K562 (cell line): ENCODE measurements around the gene DPH5. TPM values are rescaled to one million over a fixed set of nuclear protein-coding genes. Genes with fewer than 3 reads are reported as not detected.

Experiments
- ATAC-seq: fragments of 200-7000 bp; cut with Tn5 transposase; 3 replicates; pipeline ENCODE4 v1.9.1; 2020; ENCODE audit warnings: moderate library complexity
- BruUV-seq: library from RNA; stranded (reverse); fragments of 400-500 nt; replicated peaks from 2 replicates; lab custom pipeline; 2021; lab: Mats Ljungman, UMichigan
- CTCF ChIA-PET: fragments of 300-600 bp; formaldehyde crosslinking; extraction: SDS; loops from one replicate; lab custom pipeline; 2021; ENCODE audit warnings: low intra/inter-chr PET ratio; lab: Yijun Ruan, JAX
- POLR2A ChIA-PET: fragments of 300-600, 350-650 bp; sonication (Branson Sonifier 250); formaldehyde crosslinking; extraction: SDS; loops from one replicate; lab custom pipeline; 2021; ENCODE audit warnings: antibody characterized with exemption, inconsistent platforms; lab: Yijun Ruan, JAX
- DNase-seq, 4 experiments: peaks; one replicate each; pipeline versions ENCODE4 v3.0.0 to v3.0.0-alpha.2; 2011 to 2018; ENCODE audit warnings: low spot score in 3 of 4, mixed read lengths in 3 of 4; ENCODE audit errors: extremely low read depth in 1 of 4
- FAIRE-seq: peaks from 2 replicates; lab custom pipeline; 2011; peaks lifted over from hg19 to GRCh38; lab: Jason Lieb, UNC
- H2AFZ ChIP-seq: 2 replicates; pipeline ENCODE4 v1.6.0; 2011; ENCODE audit warnings: low read depth, low read length, control low read depth, inconsistent platforms
- H3K27ac ChIP-seq: fragments of 200-600 bp; 3 replicates; pipeline ENCODE4 v1.8.0; 2011; ENCODE audit warnings: low read depth, mild to moderate bottlenecking, control low read depth, inconsistent platforms, low read length, moderate library complexity, mixed read lengths; ENCODE audit errors: extremely low read depth
- H3K27me3 ChIP-seq, 2 experiments: fragments of 300-600 bp in 1 of 2; 2 replicates in 1 of 2; 3 replicates in 1 of 2; pipeline versions ENCODE4 v1.6.0 to v1.8.0; 2011; ENCODE audit warnings: inconsistent platforms in 2 of 2, low read length in 2 of 2, mild to moderate bottlenecking in 1 of 2, mixed read lengths in 1 of 2, moderate library complexity in 1 of 2; ENCODE audit not compliant: control insufficient read depth in 2 of 2, insufficient read depth in 2 of 2
- H3K36me3 ChIP-seq: fragments of 300-600 bp; 3 replicates; pipeline ENCODE4 v1.8.0; 2011; ENCODE audit warnings: mild to moderate bottlenecking, low read length, inconsistent platforms; ENCODE audit not compliant: control insufficient read depth, insufficient read depth
- H3K4me1 ChIP-seq, 2 experiments: fragments of 200-600 bp in 1 of 2; replicated peaks in 1 of 2; 2 replicates in 1 of 2; 3 replicates in 1 of 2; pipeline versions ENCODE4 v1.5.1 to v1.8.0; 2011; ENCODE audit warnings: inconsistent platforms in 2 of 2, low read length in 2 of 2, mild to moderate bottlenecking in 1 of 2, mixed read lengths in 1 of 2, moderate library complexity in 1 of 2; ENCODE audit not compliant: control insufficient read depth in 2 of 2, insufficient read depth in 2 of 2
- H3K4me2 ChIP-seq: 2 replicates; pipeline ENCODE4 v1.6.1; 2011; ENCODE audit warnings: low read length, control low read depth, inconsistent platforms, mixed read lengths; ENCODE audit not compliant: insufficient read depth
- H3K4me3 ChIP-seq: fragments of 200-600 bp; sonication (generic), shearing (Covaris generic); 2 replicates; pipeline ENCODE4 v1.5.1; 2016; ENCODE audit warnings: control low read depth, inconsistent platforms
- H3K79me2 ChIP-seq: fragments of 200-600 bp; 3 replicates; pipeline ENCODE4 v1.8.0; 2011; ENCODE audit warnings: low read length, inconsistent platforms; ENCODE audit not compliant: control insufficient read depth, insufficient read depth
- H3K9ac ChIP-seq, 2 experiments: 2 replicates each; pipeline versions ENCODE4 v1.6.0 to v1.6.1; 2011; ENCODE audit warnings: low read depth in 2 of 2, low read length in 2 of 2, control low read depth in 1 of 2, inconsistent platforms in 1 of 2, mild to moderate bottlenecking in 1 of 2, mixed read lengths in 1 of 2; ENCODE audit not compliant: insufficient read depth in 1 of 2
- H3K9me1 ChIP-seq: one replicate; pipeline ENCODE4 v1.6.0; 2011; ENCODE audit warnings: inconsistent platforms, mild to moderate bottlenecking, low read length, moderate library complexity; ENCODE audit not compliant: control insufficient read depth, insufficient read depth
- H3K9me3 ChIP-seq: replicated peaks from 2 replicates; pipeline ENCODE4 v1.5.1; 2011; ENCODE audit warnings: low read depth, low read length, inconsistent platforms; ENCODE audit not compliant: control insufficient read depth, insufficient read depth
- H4K20me1 ChIP-seq: replicated peaks from 2 replicates; pipeline ENCODE4 v1.6.1; 2011; ENCODE audit warnings: low read length, inconsistent platforms, mixed read lengths; ENCODE audit not compliant: control insufficient read depth, insufficient read depth
- ARNT ChIP-seq, 2 experiments: fragments of 450-650 bp; IDR thresholded peaks; 2 replicates each; pipeline ENCODE4 v1.6.1; 2016; ENCODE audit warnings: mild to moderate bottlenecking in 1 of 2
- FOXK2 ChIP-seq, 2 experiments: fragments of 450-650 bp; IDR thresholded peaks in 1 of 2; conservative IDR thresholded peaks in 1 of 2; 2 replicates each; pipeline ENCODE4 v1.6.1; 2016; ENCODE audit warnings: low read depth in 2 of 2, mild to moderate bottlenecking in 1 of 2
- ID3 ChIP-seq, 2 experiments: fragments of 250-450 bp in 1 of 2; fragments of 450-650 bp in 1 of 2; sonication (Bioruptor Pico) in 1 of 2; IDR thresholded peaks; 2 replicates each; pipeline versions ENCODE4 v1.6.1 to v1.8.0; 2016 to 2021; ENCODE audit warnings: mild to moderate bottlenecking in 2 of 2, moderate library complexity in 2 of 2, missing compliant biosample characterization in 1 of 2, missing genetic modification characterization in 1 of 2
- MECOM ChIP-seq: fragments of 250-450 bp; sonication (Bioruptor Pico); IDR thresholded peaks from 2 replicates; pipeline ENCODE4 v1.8.0; 2022; ENCODE audit warnings: inconsistent platforms
- NR0B1 ChIP-seq: fragments of 450-650 bp; IDR thresholded peaks from one replicate; pipeline ENCODE4 v1.6.1; 2018; ENCODE audit warnings: mild to moderate bottlenecking, moderate library complexity; ENCODE audit not compliant: partially characterized antibody
- PRPF4 ChIP-seq: fragments of 200-400 bp; formaldehyde crosslinking; IDR thresholded peaks from one replicate; pipeline ENCODE4 v1.6.1; 2017; ENCODE audit warnings: low read length, low read depth, mild to moderate bottlenecking; ENCODE audit not compliant: insufficient read depth, poor library complexity, severe bottlenecking
- RUNX1 ChIP-seq: sonication (generic); IDR thresholded peaks from 2 replicates; pipeline ENCODE4 v1.6.1; 2016; ENCODE audit warnings: antibody characterized with exemption, low read depth
- SETDB1 ChIP-seq: IDR thresholded peaks from one replicate; pipeline ENCODE4 v1.6.1; 2012; ENCODE audit warnings: low read length, control low read depth, inconsistent platforms
- TCF15 ChIP-seq: fragments of 250-450 bp; sonication (Bioruptor Pico); IDR thresholded peaks from 2 replicates; pipeline ENCODE4 v1.8.0; 2022; ENCODE audit warnings: moderate library complexity, mild to moderate bottlenecking, inconsistent platforms
- ZNF133 ChIP-seq: fragments of 250-450 bp; sonication (Bioruptor Pico); IDR thresholded peaks from 2 replicates; pipeline ENCODE4 v1.4.0; 2020; ENCODE audit warnings: mild to moderate bottlenecking
- ZNF282 ChIP-seq: sonication (generic); formaldehyde crosslinking; IDR thresholded peaks from 2 replicates; pipeline ENCODE4 v1.8.1; 2023; ENCODE audit warnings: missing genetic modification reagents
- ZNF589 ChIP-seq: fragments of 200-800 bp; sonication (Bioruptor generic); IDR thresholded peaks from 2 replicates; pipeline ENCODE4 v1.6.1; 2016; ENCODE audit warnings: low read depth, missing genetic modification characterization, missing compliant biosample characterization
- ZNF77 ChIP-seq: fragments of 250-450 bp; sonication (Bioruptor Pico); IDR thresholded peaks from 2 replicates; pipeline ENCODE4 v1.5.0; 2020
- WGBS: fragments of 100-300 bp; shearing (Covaris generic); methylation state at CpG from one replicate; pipeline ENCODE4 v1.1.6; 2016; ENCODE audit warnings: low coverage, mixed read lengths; ENCODE audit not compliant: insufficient coverage; ENCODE audit errors: missing lambda C conversion rate; 5-methylcytosine and 5-hydroxymethylcytosine counted together
- in situ Hi-C: fragments of 300-500 bp; cut with MboI; formaldehyde crosslinking; loops from 4 replicates; pipeline ENCODE4 v1.15.0; 2018; ENCODE audit warnings: inconsistent platforms, mixed read lengths
- intact Hi-C: fragments of 100-400 bp; cut with micrococcal nuclease; formaldehyde crosslinking; loops from 2 replicates; pipeline ENCODE4 v1.14.2; 2022
- polyA plus RNA-seq, 8 experiments: library from polyadenylated mRNA; depleted of rRNA in 4 of 8; stranded (reverse) in 5 of 8; unstranded in 3 of 8; fragments of >200 nt; fragmentation: Nextera tagmentation in 2 of 8; fragmentation: Illumina TruSeq in 1 of 8; extraction: Ambion mirVana in 2 of 8; extraction: Trizol in 1 of 8; gene quantifications; 2 replicates each; pipeline versions ENCODE4 v1.2.1 to v1.2.3, GENCODE V29; 2011 to 2014; ENCODE audit warnings: inconsistent platforms in 1 of 8, missing spikeins in 1 of 8
- total RNA-seq, 7 experiments: library from RNA; depleted of rRNA in 6 of 7; stranded (reverse); fragments of >200 nt in 6 of 7; fragmentation: Illumina TruSeq in 2 of 7; extraction: Trizol in 2 of 7; gene quantifications; 2 replicates each; pipeline versions ENCODE4 v1.2.1 to v1.2.3, GENCODE V29; 2011 to 2021; ENCODE audit warnings: low replicate concordance in 1 of 7
- TF ChIP-seq, protein P1 (sequence below): conservative IDR thresholded peaks from 2 replicates; pipeline ENCODE4 v1.6.1; 2011; ENCODE audit warnings: low read depth, mild to moderate bottlenecking, low read length; ENCODE audit not compliant: control insufficient read depth
- TF ChIP-seq, protein P2 (sequence below): fragments of 450-650 bp; IDR thresholded peaks from 2 replicates; pipeline ENCODE4 v1.6.1; 2016; ENCODE audit warnings: mild to moderate bottlenecking

The DPH5 gene
- total and polyA plus RNA-seq, 9 of the 15 experiments (the other 6 are each of a cell fraction or from before 2014, with no cell fraction given), result 37.6 to 159 (median 89.7) TPM

GRCh38 chr1:101005183-101005582 is 20.4 kb downstream of the DPH5 start (continued):
- TF ChIP-seq ID3 (CRISPR knock-in tag; IDR thresholded peaks at IDR 0.05) (no peak), ID3 (tag; IDR thresholded peaks at IDR 0.05) (no peak), ZNF133 (no peak), TCF15 (CRISPR knock-in tag) (no peak), SETDB1 (no peak), PRPF4 (no peak), ARNT (IDR thresholded peaks at IDR 0.05) (no peak), ZNF589 (CRISPR knock-in tag) (no peak)
- TF ChIP-seq, protein P1, sequence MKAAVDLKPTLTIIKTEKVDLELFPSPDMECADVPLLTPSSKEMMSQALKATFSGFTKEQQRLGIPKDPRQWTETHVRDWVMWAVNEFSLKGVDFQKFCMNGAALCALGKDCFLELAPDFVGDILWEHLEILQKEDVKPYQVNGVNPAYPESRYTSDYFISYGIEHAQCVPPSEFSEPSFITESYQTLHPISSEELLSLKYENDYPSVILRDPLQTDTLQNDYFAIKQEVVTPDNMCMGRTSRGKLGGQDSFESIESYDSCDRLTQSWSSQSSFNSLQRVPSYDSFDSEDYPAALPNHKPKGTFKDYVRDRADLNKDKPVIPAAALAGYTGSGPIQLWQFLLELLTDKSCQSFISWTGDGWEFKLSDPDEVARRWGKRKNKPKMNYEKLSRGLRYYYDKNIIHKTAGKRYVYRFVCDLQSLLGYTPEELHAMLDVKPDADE, result no peak

- H3K9me3 ChIP-seq, result no peaks in the 10 kb centered on the region
- no peak overlapping the region for H3K27ac ChIP-seq
- peaks cover 73% of the 10 kb centered on the region for H3K36me3 ChIP-seq
- no peak overlapping the region for H3K4me3 ChIP-seq
- H3K4me1 ChIP-seq, result peaks cover 5 to 20% of the 10 kb centered on the region in 2 experiments; a peak in 4 of 5 replicates
- intact Hi-C loops (no loop called here), in situ Hi-C loops (no loop called here)
- no peaks in the 10 kb centered on the region for H3K79me2 ChIP-seq
- H4K20me1 ChIP-seq, result no peaks in the 10 kb centered on the region
- BruUV-seq, result no TSS peak
- no peak overlapping the region for H3K4me2 ChIP-seq
- FAIRE-seq (no peak), DNase-seq (no peak), ATAC-seq (no peak)
- POLR2A ChIA-PET, result interaction anchor here (0.6 to 0.8 kb wide), 2 partner anchors 9 to 362 kb away, joined by 3 to 4 read pairs; no protein-coding TSS in a partner anchor
- 94% methylated on average over 3 of the region's 3 CpGs for WGBS
- no peaks in the 10 kb centered on the region for H3K9me1 ChIP-seq
- no peak overlapping the region for H2AFZ ChIP-seq
- CTCF ChIA-PET, result no interaction called here
- H3K9ac ChIP-seq, result no peak overlapping the region
- no peaks in the 10 kb centered on the region for H3K27me3 ChIP-seq
- no peak for TF ChIP-seq ZNF282 (CRISPR knock-in tag)
- no peak for TF ChIP-seq NR0B1
- no peak for TF ChIP-seq ZNF77 (CRISPR knock-in tag)
- TF ChIP-seq RUNX1, result no peak
- TF ChIP-seq, protein P2, sequence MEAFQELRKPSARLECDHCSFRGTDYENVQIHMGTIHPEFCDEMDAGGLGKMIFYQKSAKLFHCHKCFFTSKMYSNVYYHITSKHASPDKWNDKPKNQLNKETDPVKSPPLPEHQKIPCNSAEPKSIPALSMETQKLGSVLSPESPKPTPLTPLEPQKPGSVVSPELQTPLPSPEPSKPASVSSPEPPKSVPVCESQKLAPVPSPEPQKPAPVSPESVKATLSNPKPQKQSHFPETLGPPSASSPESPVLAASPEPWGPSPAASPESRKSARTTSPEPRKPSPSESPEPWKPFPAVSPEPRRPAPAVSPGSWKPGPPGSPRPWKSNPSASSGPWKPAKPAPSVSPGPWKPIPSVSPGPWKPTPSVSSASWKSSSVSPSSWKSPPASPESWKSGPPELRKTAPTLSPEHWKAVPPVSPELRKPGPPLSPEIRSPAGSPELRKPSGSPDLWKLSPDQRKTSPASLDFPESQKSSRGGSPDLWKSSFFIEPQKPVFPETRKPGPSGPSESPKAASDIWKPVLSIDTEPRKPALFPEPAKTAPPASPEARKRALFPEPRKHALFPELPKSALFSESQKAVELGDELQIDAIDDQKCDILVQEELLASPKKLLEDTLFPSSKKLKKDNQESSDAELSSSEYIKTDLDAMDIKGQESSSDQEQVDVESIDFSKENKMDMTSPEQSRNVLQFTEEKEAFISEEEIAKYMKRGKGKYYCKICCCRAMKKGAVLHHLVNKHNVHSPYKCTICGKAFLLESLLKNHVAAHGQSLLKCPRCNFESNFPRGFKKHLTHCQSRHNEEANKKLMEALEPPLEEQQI, result no peak
- no peak for TF ChIP-seq MECOM (CRISPR knock-in tag)
- no peak for TF ChIP-seq FOXK2 (conservative IDR thresholded peaks at IDR 0.05 in 1 of 2, IDR thresholded peaks at IDR 0.05 in 1 of 2; ENCODE audit: low read depth in 2 of 2)
- no peak for TF ChIP-seq PRPF4
These were observed 20.9 kb downstream of the DPH5 start for GRCh38 chr1:101004670-101005069.
